ENCODE results near the gene DTX4.

Gene DTX4

GRCh38 chr11:59191095-59191494, 19.2 kb downstream of the DTX4 start:
- Histone ChIP-seq H3K4me1 (peaks cover 4% of the 10 kb centered on the region; the same call in 1 of the 2 replicates), H3K27me3 (ENCODE audit: low read depth) (no peaks in the 10 kb centered on the region), H3K36me3 (replicated peaks) (peaks cover 16% of the 10 kb centered on the region), H3K4me3 (no peak overlapping the region), H3K9me3 (no peaks in the 10 kb centered on the region)
- DNase-seq (ENCODE audit: low spot score in 2 of 2), result no peak
- in situ Hi-C loops (cut with MboI; ENCODE audit: low sequenced_read_pairs), result no loop called here

GRCh38 chr11:59191890-59192289, 20.0 kb downstream of the DTX4 start:
- Histone ChIP-seq H3K36me3 (replicated peaks) (peaks cover 24% of the 10 kb centered on the region), H3K4me3 (no peak overlapping the region), H3K9me3 (no peaks in the 10 kb centered on the region), H3K4me1 (peaks cover 4% of the 10 kb centered on the region; the same call in 1 of the 2 replicates), H3K27me3 (ENCODE audit: low read depth) (no peaks in the 10 kb centered on the region)
- DNase-seq (ENCODE audit: low spot score in 2 of 2), result no peak
- in situ Hi-C loops (cut with MboI; ENCODE audit: low sequenced_read_pairs), result no loop called here

GRCh38 chr11:59192446-59193020, 20.6 kb downstream of the DTX4 start:
- no peaks in the 10 kb centered on the region for H3K9me3 ChIP-seq
- in situ Hi-C loops (cut with MboI; ENCODE audit: low sequenced_read_pairs), result no loop called here
- DNase-seq (ENCODE audit: low spot score in 2 of 2), result no peak
- no peaks in the 10 kb centered on the region for H3K27me3 ChIP-seq (ENCODE audit: low read depth)
- peaks cover 24% of the 10 kb centered on the region for H3K36me3 ChIP-seq (replicated peaks)
- H3K4me3 ChIP-seq, result no peak overlapping the region
- H3K4me1 ChIP-seq, result peaks cover 4% of the 10 kb centered on the region; the same call in 1 of the 2 replicates

- Histone ChIP-seq H3K4me1 (peaks cover 4% of the 10 kb centered on the region; the same call in 1 of the 2 replicates), H3K27me3 (ENCODE audit: low read depth) (no peaks in the 10 kb centered on the region), H3K4me3 (no peak overlapping the region), H3K36me3 (replicated peaks) (peaks cover 24% of the 10 kb centered on the region), H3K9me3 (no peaks in the 10 kb centered on the region)
- no peak for DNase-seq (ENCODE audit: low spot score in 2 of 2)
- in situ Hi-C loops (cut with MboI; ENCODE audit: low sequenced_read_pairs), result no loop called here
These were observed 21.7 kb downstream of the DTX4 start for GRCh38 chr11:59193587-59194130.

- no peaks in the 10 kb centered on the region for H3K9me3 ChIP-seq
- H3K27me3 ChIP-seq (ENCODE audit: low read depth), result no peaks in the 10 kb centered on the region
- peaks cover 24% of the 10 kb centered on the region for H3K36me3 ChIP-seq (replicated peaks)
- no peak overlapping the region for H3K4me3 ChIP-seq
- DNase-seq (ENCODE audit: low spot score in 2 of 2), result no peak
- in situ Hi-C loops (cut with MboI; ENCODE audit: low sequenced_read_pairs), result no loop called here
- peaks cover 4% of the 10 kb centered on the region; the same call in 1 of the 2 replicates for H3K4me1 ChIP-seq
These were observed 23.7 kb downstream of the DTX4 start for GRCh38 chr11:59195586-59195985.

- in situ Hi-C loops (cut with MboI; ENCODE audit: low sequenced_read_pairs), result no loop called here
- peaks cover 4% of the 10 kb centered on the region; the same call in 1 of the 2 replicates for H3K4me1 ChIP-seq
- no peaks in the 10 kb centered on the region for H3K27me3 ChIP-seq (ENCODE audit: low read depth)
- peaks cover 24% of the 10 kb centered on the region for H3K36me3 ChIP-seq (replicated peaks)
- H3K9me3 ChIP-seq, result no peaks in the 10 kb centered on the region
- H3K4me3 ChIP-seq, result no peak overlapping the region
- DNase-seq (ENCODE audit: low spot score in 2 of 2), result no peak
These were observed 24.8 kb downstream of the DTX4 start for GRCh38 chr11:59196777-59197176.

GRCh38 chr11:59197991-59198390, 26.1 kb downstream of the DTX4 start:
- Histone ChIP-seq H3K27me3 (ENCODE audit: low read depth) (no peaks in the 10 kb centered on the region), H3K36me3 (replicated peaks) (peaks cover 15% of the 10 kb centered on the region), H3K4me1 (peaks cover 1% of the 10 kb centered on the region; the same call in 1 of the 2 replicates), H3K4me3 (no peak overlapping the region), H3K9me3 (no peaks in the 10 kb centered on the region)
- no peak for DNase-seq (ENCODE audit: low spot score in 2 of 2)
- in situ Hi-C loops (cut with MboI; ENCODE audit: low sequenced_read_pairs), result no loop called here

- Histone ChIP-seq H3K36me3 (replicated peaks) (peaks cover 18% of the 10 kb centered on the region), H3K27me3 (ENCODE audit: low read depth) (no peaks in the 10 kb centered on the region), H3K4me3 (no peak overlapping the region), H3K9me3 (no peaks in the 10 kb centered on the region), H3K4me1 (no peaks in the 10 kb centered on the region)
- DNase-seq (ENCODE audit: low spot score in 2 of 2), result no peak
- in situ Hi-C loops (cut with MboI; ENCODE audit: low sequenced_read_pairs), result no loop called here
These were observed 26.8 kb downstream of the DTX4 start for GRCh38 chr11:59198726-59199125.

- H3K36me3 ChIP-seq (replicated peaks), result peaks cover 18% of the 10 kb centered on the region
- H3K4me3 ChIP-seq, result no peak overlapping the region
- no peaks in the 10 kb centered on the region for H3K4me1 ChIP-seq
- no peaks in the 10 kb centered on the region for H3K27me3 ChIP-seq (ENCODE audit: low read depth)
- in situ Hi-C loops (cut with MboI; ENCODE audit: low sequenced_read_pairs), result no loop called here
- no peak for DNase-seq (ENCODE audit: low spot score in 2 of 2)
- no peaks in the 10 kb centered on the region for H3K9me3 ChIP-seq
These were observed 27.9 kb downstream of the DTX4 start for GRCh38 chr11:59199546-59200422.

GRCh38 chr11:59200423-59200746, 28.5 kb downstream of the DTX4 start:
- no peaks in the 10 kb centered on the region for H3K9me3 ChIP-seq
- no peaks in the 10 kb centered on the region for H3K4me1 ChIP-seq
- peaks cover 18% of the 10 kb centered on the region for H3K36me3 ChIP-seq (replicated peaks)
- no peak overlapping the region for H3K4me3 ChIP-seq
- in situ Hi-C loops (cut with MboI; ENCODE audit: low sequenced_read_pairs), result no loop called here
- no peaks in the 10 kb centered on the region for H3K27me3 ChIP-seq (ENCODE audit: low read depth)
- no peak for DNase-seq (ENCODE audit: low spot score in 2 of 2)

- Histone ChIP-seq H3K4me3 (no peak overlapping the region), H3K27me3 (ENCODE audit: low read depth) (no peaks in the 10 kb centered on the region), H3K4me1 (no peaks in the 10 kb centered on the region), H3K9me3 (no peaks in the 10 kb centered on the region), H3K36me3 (replicated peaks) (peaks cover 9% of the 10 kb centered on the region)
- no peak for DNase-seq (ENCODE audit: low spot score in 2 of 2)
- in situ Hi-C loops (cut with MboI; ENCODE audit: low sequenced_read_pairs), result no loop called here
These were observed 29.4 kb downstream of the DTX4 start for GRCh38 chr11:59201353-59201752.

- Histone ChIP-seq H3K4me3 (no peak overlapping the region), H3K4me1 (no peaks in the 10 kb centered on the region)
- in situ Hi-C loops (cut with MboI; ENCODE audit: low sequenced_read_pairs), result no loop called here
These were observed 32.8 kb downstream of the DTX4 start for GRCh38 chr11:59204746-59205145.

GRCh38 chr11:59205648-59206047, 33.7 kb downstream of the DTX4 start:
- Histone ChIP-seq H3K9me3 (no peaks in the 10 kb centered on the region), H3K36me3 (replicated peaks) (peaks cover 4% of the 10 kb centered on the region), H3K27me3 (ENCODE audit: low read depth) (no peaks in the 10 kb centered on the region), H3K4me1 (no peaks in the 10 kb centered on the region), H3K4me3 (no peak overlapping the region)
- DNase-seq (ENCODE audit: low spot score in 2 of 2), result no peak
- in situ Hi-C loops (cut with MboI; ENCODE audit: low sequenced_read_pairs), result no loop called here

More at GRCh38 chr11:59204746-59205145, 32.8 kb downstream of the DTX4 start:
- no peak for DNase-seq (ENCODE audit: low spot score in 2 of 2)
- H3K9me3 ChIP-seq, result no peaks in the 10 kb centered on the region
- H3K36me3 ChIP-seq (replicated peaks), result peaks cover 4% of the 10 kb centered on the region
- H3K27me3 ChIP-seq (ENCODE audit: low read depth), result no peaks in the 10 kb centered on the region

GRCh38 chr11:59206635-59207034, 34.7 kb downstream of the DTX4 start:
- Histone ChIP-seq H3K36me3 (replicated peaks) (peaks cover 4% of the 10 kb centered on the region), H3K4me1 (no peaks in the 10 kb centered on the region), H3K4me3 (no peak overlapping the region), H3K9me3 (no peaks in the 10 kb centered on the region), H3K27me3 (ENCODE audit: low read depth) (no peaks in the 10 kb centered on the region)
- DNase-seq (ENCODE audit: low spot score in 2 of 2), result peak; percentile 32 to 59
- in situ Hi-C loops (cut with MboI; ENCODE audit: low sequenced_read_pairs), result no loop called here

Data from HAP-1 (cell line).